Measurements from ENCODE around the gene PAIP2B. TPM values are rescaled to one million over a fixed set of nuclear protein-coding genes. Genes with fewer than 3 reads are reported as not detected.
"Not testable (repeated sequence)": the region's sequence is repeated elsewhere in the genome, so short reads cannot be mapped to it uniquely, and the experiment has no call there.

Gene PAIP2B
- total RNA-seq, 1 donor from 2014 or later = 14.3 TPM

- no peak for DNase-seq
These were observed 10.4 kb downstream of the PAIP2B start for GRCh38 chr2:71216501-71216900.

GRCh38 chr2:71215447-71215846, 11.5 kb downstream of the PAIP2B start:
- DNase-seq = no peak

GRCh38 chr2:71212336-71212735, 14.6 kb downstream of the PAIP2B start:
- no peak for DNase-seq

- DNase-seq = no peak
These were observed 16.6 kb downstream of the PAIP2B start for GRCh38 chr2:71210292-71210691.

- DNase-seq = no peak
These were observed 18.1 kb downstream of the PAIP2B start for GRCh38 chr2:71208756-71209155.

GRCh38 chr2:71207601-71208000, 19.3 kb downstream of the PAIP2B start:
- DNase-seq = no peak

GRCh38 chr2:71206271-71206670, 20.6 kb downstream of the PAIP2B start:
- DNase-seq = no peak

- no peak for DNase-seq
These were observed 35.3 kb downstream of the PAIP2B start for GRCh38 chr2:71191570-71191943.

GRCh38 chr2:71190656-71191569, 36.0 kb downstream of the PAIP2B start:
- DNase-seq = peak; percentile 31

- no peak for DNase-seq
These were observed 39.3 kb downstream of the PAIP2B start for GRCh38 chr2:71187589-71187988.

GRCh38 chr2:71186973-71187372, 39.9 kb downstream of the PAIP2B start:
- no peak for DNase-seq

GRCh38 chr2:71183306-71184115, 43.4 kb downstream of the PAIP2B start:
- DNase-seq = not testable (repeated sequence)

- DNase-seq = no peak
These were observed 45.6 kb downstream of the PAIP2B start for GRCh38 chr2:71181316-71181715.

GRCh38 chr2:71178836-71179235, 48.1 kb downstream of the PAIP2B start:
- DNase-seq = not testable (repeated sequence)

- no peak for DNase-seq
These were observed 52.7 kb downstream of the PAIP2B start for GRCh38 chr2:71174207-71174606.

GRCh38 chr2:71173096-71173495, 53.8 kb downstream of the PAIP2B start:
- DNase-seq = no peak

GRCh38 chr2:71166812-71167211, 60.1 kb downstream of the PAIP2B start:
- DNase-seq = no peak

GRCh38 chr2:71157124-71157793, 69.6 kb downstream of the PAIP2B start:
- no peak for DNase-seq

GRCh38 chr2:71156573-71156972, 70.3 kb downstream of the PAIP2B start:
- peak; percentile 69 for DNase-seq

GRCh38 chr2:71155846-71156245, 71.1 kb downstream of the PAIP2B start:
- no peak for DNase-seq

- DNase-seq = no peak
These were observed 72.1 kb downstream of the PAIP2B start for GRCh38 chr2:71154798-71155197.

- DNase-seq = no peak
These were observed 72.6 kb downstream of the PAIP2B start for GRCh38 chr2:71154279-71154678.
